Activated gamma-delta T cell treated with Interleukin-2 at 50 U/mL for 16 hours (primary cell): Measurements from ENCODE around the gene CYB5A.

ENCODE experiments used
- DNase-seq: peaks from one replicate; pipeline ENCODE4 v3.0.0-alpha.2; 2020

The CYB5A gene

DNA sequence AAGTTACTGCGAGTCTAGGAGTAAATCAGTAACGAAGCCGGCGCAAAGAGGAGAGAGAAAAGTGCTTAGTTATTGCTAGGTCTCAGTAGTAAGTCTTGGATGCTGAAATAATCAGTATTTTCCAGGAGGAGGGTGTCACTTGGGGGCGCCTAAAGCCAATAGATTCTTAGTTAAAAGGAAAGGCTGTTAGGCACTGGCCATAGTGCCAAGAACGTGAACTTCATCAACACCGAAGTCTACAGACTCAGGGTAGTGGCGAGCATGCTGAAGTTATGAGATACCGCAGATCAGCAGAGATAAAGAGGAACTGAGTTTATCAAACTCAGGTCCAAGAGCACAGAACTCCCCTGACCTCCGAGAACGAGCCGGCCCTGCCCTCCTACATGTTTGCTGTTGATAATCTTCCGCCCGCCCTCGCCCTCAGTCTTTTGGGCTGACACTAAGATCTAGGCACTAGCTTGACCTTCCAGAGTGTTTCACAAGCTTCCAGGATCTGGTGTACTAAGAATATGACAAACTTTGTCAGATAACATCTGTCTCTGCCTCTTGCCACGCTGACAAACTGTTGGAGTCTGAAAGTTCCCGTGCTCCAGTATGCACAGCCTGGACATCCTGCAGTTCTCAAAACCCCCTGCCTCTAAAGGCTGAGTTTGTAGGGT lies 49.2 kb downstream of the CYB5A start:
- no peak for DNase-seq

DNA sequence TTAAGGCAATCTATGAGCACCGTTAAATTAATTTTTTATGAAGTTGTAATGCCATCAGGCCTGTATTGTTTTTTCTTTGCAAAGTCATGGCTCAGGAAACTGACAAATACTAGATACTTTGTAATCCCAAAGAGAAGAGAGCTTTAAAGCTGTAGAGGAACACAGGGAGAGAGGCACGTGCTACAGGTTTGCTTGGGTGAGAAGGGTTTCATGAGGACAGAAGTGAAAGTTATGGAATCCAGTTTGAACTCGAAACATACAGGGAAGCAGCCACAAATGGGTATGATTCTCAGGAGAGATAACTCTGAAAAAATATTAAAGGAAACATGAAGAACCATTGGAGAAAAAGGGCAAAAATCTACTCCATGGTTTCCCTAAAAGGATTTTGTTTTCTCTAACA lies 49.8 kb downstream of the CYB5A start:
- DNase-seq: no peak

DNA sequence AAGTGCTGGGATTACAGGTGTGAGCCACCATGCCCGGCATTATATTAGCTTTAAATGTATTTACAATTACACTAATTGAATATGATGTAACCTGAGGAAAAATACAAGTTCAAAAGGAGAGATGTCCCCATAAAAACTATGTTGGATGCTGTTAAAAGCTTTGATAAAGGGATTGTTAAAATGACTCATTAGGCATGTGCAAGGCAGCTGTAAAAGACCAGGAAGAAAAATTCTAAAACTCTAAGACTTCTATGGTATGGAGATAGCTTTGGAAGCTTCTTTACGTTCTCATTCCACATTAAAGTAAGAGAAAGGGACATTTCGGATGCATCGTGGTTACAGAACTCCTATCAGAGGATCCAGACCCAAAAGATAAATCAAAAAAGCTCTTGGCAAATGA lies 50.3 kb downstream of the CYB5A start:
- no peak for DNase-seq

DNA sequence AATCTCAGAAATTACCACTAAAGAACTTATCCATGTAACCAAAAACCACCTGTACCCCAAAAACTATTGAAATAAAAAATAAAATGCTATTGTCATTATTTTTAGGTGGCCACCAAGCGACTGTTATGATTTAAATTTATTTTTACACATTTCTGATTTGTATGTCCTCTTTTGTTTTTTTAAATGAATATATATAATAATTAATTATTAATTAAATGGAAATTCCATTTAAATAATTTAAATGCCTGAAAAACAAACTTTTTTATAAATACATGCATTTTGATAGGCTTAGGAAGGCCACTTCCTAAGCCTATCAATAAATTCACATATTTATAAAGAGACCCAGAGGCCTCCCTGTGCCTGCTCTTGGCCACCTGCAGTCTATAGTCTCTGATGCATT lies 52.2 kb downstream of the CYB5A start:
- DNase-seq: no peak

DNA sequence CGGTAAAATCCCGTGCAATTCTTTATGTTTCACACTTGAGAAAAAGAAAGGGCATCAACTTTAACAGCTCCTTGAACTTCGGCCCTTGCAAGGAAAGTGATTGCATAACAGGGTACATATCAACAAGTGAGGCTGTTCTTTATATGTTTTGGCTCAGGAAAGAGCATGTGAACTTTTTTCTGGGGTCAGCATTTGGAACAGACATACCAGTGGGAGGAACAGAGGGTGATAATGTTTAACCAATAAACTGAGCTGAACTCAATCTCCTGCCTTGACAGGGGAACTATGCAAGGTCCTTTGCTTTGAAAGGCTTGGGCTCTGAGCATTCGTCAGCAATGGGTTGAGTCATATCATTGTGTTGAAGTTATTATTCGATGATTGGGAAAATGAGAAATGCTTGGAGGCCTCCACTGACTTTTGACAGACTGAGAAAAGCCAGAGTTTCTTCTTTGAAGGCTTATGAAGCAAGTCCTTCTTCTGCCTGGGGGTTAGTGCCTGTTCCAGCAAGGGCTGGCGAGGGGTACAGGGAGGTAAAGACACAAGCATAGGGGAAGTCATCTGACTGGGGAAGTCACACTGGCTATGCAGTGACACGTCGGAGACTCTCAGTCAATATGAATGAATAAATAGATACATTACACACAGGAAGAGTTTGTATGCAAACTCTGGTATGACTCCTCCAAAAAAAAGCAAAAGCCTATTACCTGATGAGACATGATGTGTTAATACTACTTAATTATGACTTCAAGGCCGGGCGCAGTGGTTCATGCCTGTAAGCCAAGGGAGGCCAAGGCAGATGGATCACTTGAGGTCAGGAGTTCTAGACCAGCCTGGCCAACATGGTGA lies 57.2 kb downstream of the CYB5A start:
- no peak for DNase-seq

DNA sequence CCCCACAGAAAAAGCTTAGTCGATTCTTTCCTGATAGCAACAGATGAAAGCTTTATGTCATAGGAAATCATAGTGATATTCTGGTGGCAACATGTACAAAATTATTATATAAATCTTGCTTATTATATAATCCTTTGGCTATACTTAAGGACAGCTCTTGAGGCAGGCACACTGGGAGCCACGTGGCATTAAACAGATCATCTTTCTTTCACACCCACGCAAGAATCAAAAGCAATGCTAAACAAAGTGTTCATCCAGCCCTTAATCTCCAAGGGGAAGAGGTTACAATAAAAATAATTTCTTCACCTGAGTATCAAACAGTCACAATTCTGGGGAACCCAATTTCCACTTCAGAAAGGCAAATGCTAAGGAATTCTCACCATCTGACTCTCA lies 57.8 kb downstream of the CYB5A start:
- DNase-seq: no peak

DNA sequence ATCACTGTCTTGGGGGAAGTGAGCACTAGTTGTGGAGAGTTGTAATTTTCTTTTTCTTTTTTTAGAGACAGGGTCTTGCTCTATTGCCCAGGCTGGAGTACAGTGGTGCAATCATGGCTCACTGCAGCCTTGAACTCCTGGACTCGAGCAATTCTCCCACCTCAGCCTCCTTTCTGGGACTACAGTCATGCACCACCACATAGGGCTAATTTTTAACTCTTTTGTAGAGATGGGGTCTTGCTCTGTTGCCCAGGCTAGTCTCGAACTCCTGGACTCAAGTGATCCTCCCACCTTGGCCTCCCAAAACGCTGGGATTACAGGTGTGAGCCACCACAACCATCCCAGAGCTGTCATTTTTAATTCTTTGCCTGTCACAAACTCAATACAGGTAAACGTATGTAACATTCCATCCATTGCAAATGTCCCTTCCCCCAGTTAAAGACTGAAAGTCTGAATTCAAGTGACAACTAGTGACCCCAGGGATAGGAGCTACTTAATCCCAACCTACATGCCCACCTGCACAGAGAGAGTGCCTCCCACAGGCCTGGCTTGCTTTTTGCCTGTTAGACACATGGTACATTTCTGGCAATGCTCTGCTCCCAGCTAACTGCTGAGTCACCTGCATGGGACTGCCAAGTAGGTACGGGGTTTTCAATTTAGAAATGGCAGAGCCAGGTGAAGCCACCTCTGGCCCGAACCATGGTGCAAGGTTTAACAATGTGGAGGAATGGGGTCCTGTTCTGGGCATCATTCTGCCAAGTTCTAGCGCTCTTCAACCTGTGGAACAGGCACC lies 60.6 kb downstream of the CYB5A start:
- DNase-seq: no peak

DNA sequence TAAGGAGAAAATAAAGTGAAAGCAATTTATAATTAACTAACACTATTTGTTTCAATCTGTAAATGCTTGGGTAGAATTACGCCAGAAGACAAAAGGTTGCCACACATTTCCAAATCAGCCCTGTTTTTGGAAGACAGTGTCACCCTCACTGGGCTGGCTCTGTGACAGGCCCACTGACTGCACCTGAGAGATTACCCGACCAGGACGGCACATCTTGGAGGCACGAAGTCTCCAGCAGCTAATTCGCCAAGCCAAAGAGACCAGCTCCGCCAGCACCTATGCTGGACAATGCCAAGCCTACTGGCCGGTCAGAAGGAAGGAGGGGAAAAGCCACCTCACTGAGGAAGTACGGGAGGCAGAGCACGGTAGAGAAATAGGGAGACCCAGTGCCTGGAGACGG lies 61.9 kb downstream of the CYB5A start:
- no peak for DNase-seq

DNA sequence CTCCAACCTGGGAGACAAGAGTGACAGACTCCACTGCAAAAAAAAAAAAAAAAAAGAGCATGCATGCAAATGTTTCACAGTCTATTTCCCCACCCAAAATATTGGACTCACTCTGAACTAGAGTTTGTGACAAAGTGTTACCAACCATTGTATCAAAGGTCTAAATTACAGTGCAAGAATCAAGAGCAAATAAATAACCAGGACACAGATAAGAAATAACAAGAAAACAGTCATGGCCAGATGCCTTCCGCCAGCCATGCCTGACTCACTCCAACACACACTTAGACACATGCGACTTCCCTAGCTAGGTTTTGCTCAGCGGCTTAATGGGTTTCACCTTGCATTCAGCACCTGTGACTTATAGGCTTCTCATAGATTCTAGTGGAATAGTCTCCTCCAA lies 62.8 kb downstream of the CYB5A start:
- DNase-seq: no peak

DNA sequence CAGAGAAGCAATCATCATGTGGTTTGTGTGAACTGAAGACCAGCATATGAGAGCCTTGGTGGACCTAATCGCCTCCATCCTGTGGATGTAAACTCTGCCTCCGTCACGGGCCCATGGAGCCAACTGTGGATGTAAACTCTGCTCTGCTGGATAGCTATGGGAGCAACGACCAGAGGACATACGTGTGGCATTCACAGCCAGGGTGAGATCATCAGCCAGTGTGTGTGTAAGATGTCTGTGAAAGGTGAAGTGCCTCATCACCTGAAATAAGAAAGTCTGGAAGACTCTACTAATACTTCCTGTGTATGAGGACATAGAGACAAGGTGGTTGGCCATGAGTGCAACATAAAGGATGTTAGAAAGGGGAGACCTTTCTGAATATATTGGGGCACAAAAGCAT lies 63.5 kb downstream of the CYB5A start:
- DNase-seq: no peak

DNA sequence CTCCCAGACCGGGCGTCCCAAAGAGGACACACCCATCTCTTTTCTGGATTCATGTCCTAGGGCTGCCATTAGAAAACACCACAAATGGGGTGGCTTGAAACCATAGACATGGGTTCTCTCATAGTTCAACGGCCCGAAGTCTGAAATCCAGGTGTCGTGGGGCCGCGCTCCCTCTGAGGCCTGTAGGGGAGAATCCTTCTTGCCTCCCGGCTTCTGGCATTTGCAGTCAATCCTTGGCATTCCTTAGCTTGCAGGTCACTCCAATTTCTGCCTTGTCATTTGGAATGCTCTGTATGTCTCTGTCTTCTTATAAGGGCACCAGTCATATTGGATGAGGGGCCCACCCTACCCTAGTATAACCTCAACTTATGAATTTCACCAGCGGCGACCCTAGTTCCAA lies 65.1 kb downstream of the CYB5A start:
- no peak for DNase-seq

DNA sequence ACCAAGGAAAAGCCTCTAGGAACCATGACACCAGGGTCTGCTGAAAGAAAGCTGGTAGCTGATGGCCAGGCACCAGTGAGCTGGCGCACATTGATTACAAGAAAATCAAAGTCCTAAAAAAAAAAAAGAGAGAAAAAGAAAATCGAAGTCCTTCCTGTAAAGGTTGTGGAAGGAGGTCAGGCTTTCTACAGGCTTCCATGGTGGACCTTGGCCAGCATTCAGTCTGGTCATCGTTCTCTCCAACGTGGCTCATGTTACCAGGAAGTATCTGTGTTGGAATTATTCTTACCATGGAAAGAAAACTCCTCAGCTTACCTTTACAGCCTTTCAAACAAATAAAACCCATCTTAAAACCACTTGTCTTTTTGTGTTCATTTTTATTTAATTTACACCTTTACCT lies 65.6 kb downstream of the CYB5A start:
- no peak for DNase-seq

DNA sequence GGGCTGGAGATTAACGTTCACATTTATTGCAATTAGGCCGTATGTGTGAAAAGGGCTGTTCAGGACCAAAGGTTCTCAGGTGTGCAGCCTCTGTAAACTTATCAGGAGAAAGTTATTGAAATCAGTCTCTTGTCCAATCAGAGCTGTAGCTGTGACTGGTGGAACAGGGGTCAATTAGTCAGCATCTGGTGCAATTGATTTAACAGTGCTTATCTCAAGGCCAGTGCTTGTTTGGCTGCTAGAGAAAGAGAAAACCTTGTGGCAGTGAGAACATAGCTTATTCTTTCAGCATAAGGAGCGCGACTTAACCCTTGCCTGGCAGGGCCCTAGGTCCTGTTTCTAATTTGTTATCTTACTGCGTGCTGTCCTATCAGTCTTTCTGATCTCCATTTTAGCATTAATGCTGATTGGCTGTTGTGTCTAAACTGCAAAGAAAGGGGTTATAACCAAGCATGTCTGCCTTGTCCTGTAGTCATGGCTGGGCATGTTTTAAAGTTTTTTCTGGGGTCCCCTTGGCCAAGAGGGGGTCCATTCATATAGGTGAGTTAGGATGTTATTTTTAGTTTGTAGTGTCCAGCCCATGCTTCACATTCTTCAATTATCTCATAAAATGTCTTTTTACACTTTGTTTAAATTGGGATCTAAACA lies 66.4 kb downstream of the CYB5A start:
- no peak for DNase-seq

DNA sequence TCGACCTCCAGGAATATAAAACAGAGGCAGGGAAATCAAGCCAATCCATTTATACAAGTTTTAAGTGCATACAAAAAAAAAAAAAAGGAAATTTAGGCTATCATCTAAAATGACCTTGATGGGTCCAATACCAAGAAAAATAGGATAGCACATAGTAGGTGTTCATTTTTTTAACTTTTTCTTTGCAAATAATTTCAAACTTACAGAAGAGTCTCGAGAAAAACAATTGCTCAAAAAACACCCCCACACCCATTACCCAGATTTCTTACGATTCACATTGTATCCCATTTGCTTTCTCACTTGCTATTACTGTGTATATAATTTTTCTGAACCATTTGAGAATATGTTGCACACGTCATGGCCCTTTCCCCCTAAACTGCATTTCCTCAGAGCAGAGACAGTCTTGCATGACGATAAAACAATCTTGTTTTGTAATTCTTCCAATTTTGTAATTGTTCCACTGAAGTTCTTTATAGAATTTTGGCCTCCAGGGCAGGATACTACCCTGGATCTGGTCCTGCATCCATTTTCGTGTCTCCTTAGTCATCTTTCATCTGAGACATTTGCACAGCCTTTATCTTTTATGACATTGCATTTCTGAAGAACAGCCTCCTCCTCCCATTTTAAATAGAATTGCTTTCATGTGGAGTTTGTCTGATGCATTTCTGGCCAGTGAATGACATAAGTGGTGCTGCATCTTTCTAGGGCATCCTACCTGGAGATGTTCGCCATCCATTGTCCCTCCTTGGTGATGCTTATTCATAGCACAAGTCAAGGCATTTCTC lies 68.9 kb downstream of the CYB5A start:
- no peak for DNase-seq

DNA sequence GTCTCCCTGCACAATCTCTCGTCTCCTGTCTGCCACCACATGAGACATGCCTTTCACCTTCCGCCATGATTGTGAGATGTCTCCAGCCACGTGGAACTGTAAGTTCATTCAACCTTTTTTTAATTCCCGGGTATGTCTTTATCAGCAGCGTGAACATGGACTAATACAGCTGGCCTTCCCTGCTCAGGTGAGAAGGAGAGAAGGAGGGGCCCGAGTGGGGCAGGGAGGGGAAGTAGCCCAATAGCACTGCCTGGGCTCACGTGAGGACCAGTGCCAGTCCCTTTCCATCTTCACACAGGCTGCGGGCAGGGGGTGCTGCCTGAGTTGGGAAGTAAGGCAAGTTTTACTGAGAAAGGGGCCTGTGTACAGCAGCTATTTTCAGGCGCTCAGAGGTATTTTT lies 70.7 kb downstream of the CYB5A start:
- no peak for DNase-seq

DNA sequence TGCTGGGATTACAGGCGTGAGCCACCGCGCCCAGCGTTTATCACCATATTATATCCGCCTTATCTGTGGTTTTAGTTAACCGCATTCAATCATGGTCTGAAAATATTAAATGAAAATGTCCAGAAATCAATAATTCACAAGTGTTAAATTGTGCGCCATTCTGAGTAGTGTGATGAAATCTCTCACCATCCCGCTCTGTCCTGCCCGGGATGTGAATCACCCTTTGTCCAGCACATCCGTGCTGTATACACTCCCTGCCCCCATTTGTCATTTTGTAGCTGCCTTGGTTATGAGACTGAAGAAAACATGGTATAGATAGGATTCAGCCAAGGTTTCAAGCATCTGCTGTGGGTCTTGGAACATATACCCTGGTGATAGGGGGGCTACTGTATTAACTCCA lies 72.7 kb downstream of the CYB5A start:
- no peak for DNase-seq

DNA sequence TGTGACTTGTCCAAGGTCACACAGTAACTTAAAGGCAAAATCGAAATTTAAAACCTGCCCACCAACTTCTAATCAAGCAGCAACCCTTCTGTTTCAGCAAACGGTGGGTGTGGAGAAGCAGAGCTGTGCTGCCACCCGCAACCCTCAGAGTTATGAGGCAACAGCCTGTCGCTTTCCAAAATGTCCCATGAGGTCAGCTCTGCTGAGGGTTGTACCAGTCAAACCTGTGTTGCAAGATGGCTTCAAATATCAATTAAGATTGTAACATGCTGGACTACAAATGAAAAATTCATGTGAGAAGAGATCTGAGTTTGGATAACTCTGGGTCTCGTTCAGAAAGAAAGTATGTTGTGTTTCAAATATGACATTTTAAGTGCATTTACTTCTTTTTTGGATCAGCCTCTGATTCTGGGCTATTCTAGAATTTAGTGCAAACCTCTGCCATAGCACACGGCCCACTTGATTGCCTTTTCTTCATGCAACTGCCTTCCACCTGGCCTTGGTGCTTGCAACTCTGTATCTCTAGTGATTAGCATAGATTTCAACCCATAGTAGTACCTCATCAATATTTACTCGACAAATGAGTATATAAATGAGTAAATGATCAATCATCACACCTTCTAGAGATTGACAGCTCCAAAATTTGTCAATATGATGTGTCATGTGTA lies 74.2 kb downstream of the CYB5A start:
- DNase-seq: no peak

DNA sequence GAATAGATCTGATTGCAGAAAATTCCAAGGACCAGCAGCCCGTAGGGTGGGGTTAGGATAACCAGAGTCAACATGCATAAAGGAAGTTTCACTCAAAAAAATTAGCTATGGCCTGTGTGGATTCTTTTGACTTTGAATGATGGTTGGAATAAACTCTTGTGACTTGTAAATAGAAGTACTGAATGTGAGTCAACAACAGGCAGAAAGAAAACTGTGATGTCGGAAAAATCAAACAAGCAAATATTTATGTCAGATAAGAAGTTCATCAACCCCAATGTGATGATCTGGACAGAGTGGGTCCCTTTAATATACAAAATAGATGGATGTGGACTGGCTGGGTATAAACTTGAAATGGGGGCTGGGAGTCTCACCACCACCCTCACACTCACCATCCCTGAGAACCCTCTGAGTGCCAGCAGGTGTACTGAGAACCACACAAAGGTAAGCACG lies 75.1 kb downstream of the CYB5A start:
- DNase-seq: no peak

DNA sequence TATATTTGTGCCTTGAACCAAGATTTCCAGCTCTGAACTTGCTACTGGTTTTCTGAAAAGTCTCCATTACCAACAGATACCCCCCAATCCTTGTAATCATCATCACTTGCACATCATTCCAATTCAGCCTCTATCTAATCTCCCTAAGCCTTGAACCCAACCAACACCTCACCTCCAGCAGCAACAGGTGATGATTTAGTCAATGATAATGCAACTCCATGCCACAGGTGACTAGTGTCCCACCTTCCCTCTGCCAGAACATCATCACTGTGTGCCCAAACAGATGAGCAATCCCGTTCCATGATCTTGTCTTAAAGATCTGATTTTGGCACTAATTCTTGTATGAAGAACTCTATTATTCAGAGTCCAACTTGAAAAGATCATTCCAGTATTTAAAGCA lies 75.9 kb downstream of the CYB5A start:
- DNase-seq: no peak

DNA sequence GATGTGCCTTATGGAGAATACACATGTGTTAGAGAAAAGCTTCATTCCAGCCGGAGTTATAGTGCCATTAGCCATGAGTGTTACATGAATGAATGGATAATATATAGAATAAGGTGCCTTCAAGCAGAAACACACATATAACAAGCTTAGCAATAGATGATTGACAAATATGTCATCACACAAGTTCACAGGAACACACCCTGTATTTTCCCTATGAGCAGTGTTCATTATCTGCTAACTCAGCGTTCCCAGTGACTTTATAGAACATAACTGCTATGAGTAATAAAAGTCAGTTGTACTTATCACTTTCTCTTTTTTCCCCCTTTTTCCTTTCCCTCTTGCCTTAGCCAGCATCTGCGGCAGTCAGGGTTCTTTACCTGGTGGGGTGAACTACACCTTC lies 78.3 kb downstream of the CYB5A start:
- no peak for DNase-seq

DNA sequence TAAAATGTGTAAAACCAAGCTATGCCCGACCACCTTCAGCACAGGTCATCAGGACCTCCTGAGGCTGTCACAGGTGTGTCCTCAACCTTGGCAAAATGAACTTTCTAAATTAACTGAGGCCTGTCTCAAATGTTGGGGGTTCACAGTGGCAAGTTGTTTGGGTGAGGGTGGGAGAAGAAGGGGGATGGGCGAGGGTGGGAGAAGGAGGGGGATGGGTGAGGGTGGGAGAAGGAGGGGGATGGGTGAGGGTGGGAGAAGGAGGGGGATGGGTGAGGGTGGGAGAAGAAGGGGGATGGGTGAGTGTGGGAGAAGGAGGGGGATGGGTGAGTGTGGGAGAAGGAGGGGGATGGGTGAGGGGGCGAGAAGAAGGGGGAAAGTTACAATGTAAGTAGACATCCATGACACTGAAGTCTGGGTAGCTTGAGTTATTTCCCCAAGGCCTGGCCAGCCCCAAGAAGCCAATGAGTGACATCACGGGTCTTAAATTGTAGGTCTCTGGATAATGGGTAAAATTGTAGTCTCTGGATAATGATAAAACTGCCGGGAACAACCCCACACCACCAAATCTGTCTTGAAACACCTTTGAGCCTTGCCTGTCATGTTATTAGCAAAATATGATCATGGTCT lies 87.1 kb downstream of the CYB5A start:
- no peak for DNase-seq
